Vagina (tissue), 2 donors: Measurements from ENCODE around the gene FOXP4.

Experiments
- POLR2A ChIP-seq, 2 donors: fragments of 450-650 bp; IDR thresholded peaks; one replicate each; pipeline ENCODE4 v1.6.1; 2017; ENCODE audit warnings: antibody characterized with exemption in 2 of 2, mild to moderate bottlenecking in 2 of 2, moderate library complexity in 2 of 2
- POLR2AphosphoS5 ChIP-seq, 2 donors: sonication (generic); formaldehyde crosslinking; IDR thresholded peaks; one replicate each; pipeline ENCODE4 v1.9.0; 2017; ENCODE audit warnings: antibody characterized with exemption in 2 of 2, mild to moderate bottlenecking in 2 of 2, low read depth in 1 of 2; ENCODE audit not compliant: insufficient read depth in 1 of 2
- TF ChIP-seq, protein P1 (sequence below), 3 experiments: fragments of 450-650 bp in 2 of 3; fragments of 200-600 bp in 1 of 3; sonication (generic) in 1 of 3; IDR thresholded peaks; one replicate each; pipeline ENCODE4 v1.5.1; 2017 to 2019; ENCODE audit warnings: antibody characterized with exemption in 3 of 3, mild to moderate bottlenecking in 2 of 3, moderate library complexity in 2 of 3

DNA sequence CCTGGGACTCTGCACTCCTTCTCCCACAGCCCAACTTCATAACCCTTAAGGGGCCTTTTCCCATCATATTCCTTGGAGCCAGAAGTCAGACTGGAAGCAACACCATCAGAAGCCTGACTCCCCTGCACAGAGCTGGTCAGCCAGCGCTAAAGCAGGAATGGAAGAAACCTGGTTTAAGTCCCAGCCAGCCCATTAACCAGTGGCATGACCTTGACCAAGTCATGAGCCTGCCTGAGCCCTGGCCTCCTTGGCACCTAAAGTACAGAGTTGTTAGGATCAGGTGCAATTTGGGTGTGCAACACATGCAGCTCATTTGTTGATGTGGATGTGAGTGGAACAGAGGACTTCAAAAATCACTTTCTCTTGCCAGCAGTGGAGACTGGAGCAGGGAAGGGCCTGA, 20.8 kb downstream of the FOXP4 start:
- TF ChIP-seq, protein P1, sequence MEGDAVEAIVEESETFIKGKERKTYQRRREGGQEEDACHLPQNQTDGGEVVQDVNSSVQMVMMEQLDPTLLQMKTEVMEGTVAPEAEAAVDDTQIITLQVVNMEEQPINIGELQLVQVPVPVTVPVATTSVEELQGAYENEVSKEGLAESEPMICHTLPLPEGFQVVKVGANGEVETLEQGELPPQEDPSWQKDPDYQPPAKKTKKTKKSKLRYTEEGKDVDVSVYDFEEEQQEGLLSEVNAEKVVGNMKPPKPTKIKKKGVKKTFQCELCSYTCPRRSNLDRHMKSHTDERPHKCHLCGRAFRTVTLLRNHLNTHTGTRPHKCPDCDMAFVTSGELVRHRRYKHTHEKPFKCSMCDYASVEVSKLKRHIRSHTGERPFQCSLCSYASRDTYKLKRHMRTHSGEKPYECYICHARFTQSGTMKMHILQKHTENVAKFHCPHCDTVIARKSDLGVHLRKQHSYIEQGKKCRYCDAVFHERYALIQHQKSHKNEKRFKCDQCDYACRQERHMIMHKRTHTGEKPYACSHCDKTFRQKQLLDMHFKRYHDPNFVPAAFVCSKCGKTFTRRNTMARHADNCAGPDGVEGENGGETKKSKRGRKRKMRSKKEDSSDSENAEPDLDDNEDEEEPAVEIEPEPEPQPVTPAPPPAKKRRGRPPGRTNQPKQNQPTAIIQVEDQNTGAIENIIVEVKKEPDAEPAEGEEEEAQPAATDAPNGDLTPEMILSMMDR (IDR thresholded peaks at IDR 0.05), result no peak
- TF ChIP-seq POLR2A (IDR thresholded peaks at IDR 0.05), result no peak
- no peak for TF ChIP-seq POLR2AphosphoS5 (IDR thresholded peaks at IDR 0.05; ENCODE audit: insufficient read depth in 1 of 2, low read depth in 1 of 2)
